Body of pancreas (tissue), 4 donors: ENCODE data around the gene CXADR. TPM values are rescaled to one million over a fixed set of nuclear protein-coding genes. Genes with fewer than 3 reads are reported as not detected.

Experiments used
- ATAC-seq: fragments of 150-250 bp; one replicate; pipeline ENCODE4 v1.9.1; 2016
- DNase-seq, 4 donors: peaks; one replicate each; pipeline ENCODE4 v3.0.0-alpha.2; 2019
- H3K27ac ChIP-seq, 4 donors: fragments of 200-600 bp; sonication (generic); 1 replicate in 3 of 4; 2 replicates in 1 of 4; pipeline versions ENCODE4 v1.5.1 to v1.6.1; 2016 to 2019; ENCODE audit warnings: mild to moderate bottlenecking in 1 of 4, mixed read lengths in 1 of 4, moderate library complexity in 1 of 4
- H3K27me3 ChIP-seq, 2 donors: fragments of 200-600 bp; sonication (generic); one replicate each; pipeline ENCODE4 v1.6.0; 2016; ENCODE audit warnings: mild to moderate bottlenecking in 1 of 2
- H3K36me3 ChIP-seq, 2 donors: fragments of 200-600 bp; sonication (generic); replicated peaks in 1 of 2; 2 replicates each; pipeline ENCODE4 v1.5.1; 2016; ENCODE audit warnings: low read depth in 2 of 2; ENCODE audit not compliant: insufficient read depth in 1 of 2
- H3K4me1 ChIP-seq: fragments of 200-600 bp; sonication (generic); one replicate; pipeline ENCODE4 v1.6.0; 2016
- H3K4me3 ChIP-seq, 2 donors: fragments of 200-600 bp; sonication (generic); 1 replicate in 1 of 2; 2 replicates in 1 of 2; pipeline ENCODE4 v1.5.1; 2016 to 2019
- H3K9me3 ChIP-seq, 3 donors: fragments of 200-600 bp; sonication (generic); 1 replicate in 2 of 3; 2 replicates in 1 of 3; pipeline ENCODE4 v1.5.1; 2016
- POLR2A ChIP-seq, 3 donors: fragments of 450-650 bp; IDR thresholded peaks; one replicate each; pipeline ENCODE4 v1.6.1; 2016; ENCODE audit warnings: antibody characterized with exemption in 3 of 3, mild to moderate bottlenecking in 2 of 3
- WGBS, 2 donors: methylation state at CpG; one replicate each; pipeline ENCODE4 v1.1.5; 2017; 5-methylcytosine and 5-hydroxymethylcytosine counted together
- intact Hi-C: fragments of 100-400 bp; cut with DNase I; formaldehyde crosslinking; loops from one replicate; pipeline ENCODE4 v1.15.1; 2023
- total RNA-seq, 2 donors: library from RNA; depleted of rRNA; stranded (reverse); fragments of >200 nt; gene quantifications; one replicate each; pipeline ENCODE4 v1.1.0, GENCODE V29; 2016
- TF ChIP-seq, protein P1 (sequence below), 7 experiments: fragments of 450-650 bp in 4 of 7; fragments of 200-600 bp in 3 of 7; sonication (generic) in 3 of 7; IDR thresholded peaks; one replicate each; pipeline ENCODE4 v1.5.1; 2016 to 2019; ENCODE audit warnings: antibody characterized with exemption in 7 of 7

The CXADR gene
- total RNA-seq, 2 donors from 2014 or later: 28.8 to 41.9 TPM

DNA sequence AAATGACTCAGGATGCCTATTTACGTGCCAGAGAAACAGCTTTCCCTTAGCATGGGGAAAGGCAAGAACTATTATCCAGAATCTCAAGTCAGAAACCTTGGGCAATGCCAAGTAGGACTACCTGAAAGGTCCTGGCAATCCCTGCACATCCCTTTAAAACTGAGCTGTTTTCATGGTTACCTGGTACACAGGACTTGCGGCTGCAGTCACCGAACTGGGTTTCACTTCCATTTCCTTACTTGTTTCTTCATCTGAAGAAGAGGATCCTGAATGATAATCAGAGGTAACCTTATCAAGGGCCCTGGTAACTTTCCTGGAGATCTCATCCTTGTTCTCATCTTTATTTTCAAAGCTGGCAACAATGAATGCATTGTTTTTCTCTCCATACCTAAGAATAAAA lies 85.6 kb downstream of the CXADR start:
- Histone ChIP-seq H3K36me3 (peaks cover 0 to 7% of the 10 kb centered on the region in 2 donors), H3K9me3 (no peaks in the 10 kb centered on the region), H3K27ac (no peak overlapping the region), H3K4me3 (no peak overlapping the region), H3K27me3 (no peaks in the 10 kb centered on the region), H3K4me1 (no peaks in the 10 kb centered on the region)
- WGBS, 2 donors: 84 to 91% methylated on average over 3 of the region's 3 CpGs
- no peak for TF ChIP-seq POLR2A (IDR thresholded peaks at IDR 0.05)
- TF ChIP-seq, protein P1, sequence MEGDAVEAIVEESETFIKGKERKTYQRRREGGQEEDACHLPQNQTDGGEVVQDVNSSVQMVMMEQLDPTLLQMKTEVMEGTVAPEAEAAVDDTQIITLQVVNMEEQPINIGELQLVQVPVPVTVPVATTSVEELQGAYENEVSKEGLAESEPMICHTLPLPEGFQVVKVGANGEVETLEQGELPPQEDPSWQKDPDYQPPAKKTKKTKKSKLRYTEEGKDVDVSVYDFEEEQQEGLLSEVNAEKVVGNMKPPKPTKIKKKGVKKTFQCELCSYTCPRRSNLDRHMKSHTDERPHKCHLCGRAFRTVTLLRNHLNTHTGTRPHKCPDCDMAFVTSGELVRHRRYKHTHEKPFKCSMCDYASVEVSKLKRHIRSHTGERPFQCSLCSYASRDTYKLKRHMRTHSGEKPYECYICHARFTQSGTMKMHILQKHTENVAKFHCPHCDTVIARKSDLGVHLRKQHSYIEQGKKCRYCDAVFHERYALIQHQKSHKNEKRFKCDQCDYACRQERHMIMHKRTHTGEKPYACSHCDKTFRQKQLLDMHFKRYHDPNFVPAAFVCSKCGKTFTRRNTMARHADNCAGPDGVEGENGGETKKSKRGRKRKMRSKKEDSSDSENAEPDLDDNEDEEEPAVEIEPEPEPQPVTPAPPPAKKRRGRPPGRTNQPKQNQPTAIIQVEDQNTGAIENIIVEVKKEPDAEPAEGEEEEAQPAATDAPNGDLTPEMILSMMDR (IDR thresholded peaks at IDR 0.05): no peak
- intact Hi-C loops: no loop called here
- ATAC-seq (no peak), DNase-seq (no peak)

- Histone ChIP-seq H3K4me3 (no peak overlapping the region), H3K27ac (no peak overlapping the region), H3K27me3 (no peaks in the 10 kb centered on the region), H3K4me1 (no peaks in the 10 kb centered on the region), H3K36me3 (peaks cover 0 to 2% of the 10 kb centered on the region in 2 donors), H3K9me3 (no peaks in the 10 kb centered on the region)
- intact Hi-C loops: no loop called here
- WGBS, 2 donors: 78 to 81% methylated on average over 3 of the region's 3 CpGs
- TF ChIP-seq POLR2A (IDR thresholded peaks at IDR 0.05): no peak
- DNase-seq (no peak), ATAC-seq (no peak)
Measured at GRCh38 chr21:17602874-17603273, 90.0 kb downstream of the CXADR start.

DNA sequence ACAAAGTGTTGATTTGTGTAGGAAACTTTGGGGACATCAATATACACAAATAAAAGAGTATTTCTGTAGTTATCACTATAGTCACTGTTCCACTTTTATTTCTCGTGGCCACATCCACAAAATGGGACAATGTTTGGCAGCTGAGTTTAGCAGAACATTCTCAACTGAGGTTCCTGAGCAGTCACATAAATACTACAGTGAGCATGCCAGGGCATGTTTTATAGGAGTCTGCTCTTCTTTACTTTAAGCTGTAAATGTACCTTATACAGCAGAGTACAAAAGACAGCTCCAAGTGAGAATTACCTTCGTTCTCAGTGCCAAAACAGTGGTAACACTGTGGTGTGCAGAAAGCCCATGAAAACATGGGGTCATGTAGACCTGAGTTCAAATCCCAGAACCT lies 94.8 kb downstream of the CXADR start:
- no peaks in the 10 kb centered on the region for H3K36me3 ChIP-seq
- TF ChIP-seq, protein P1 (IDR thresholded peaks at IDR 0.05): no peak
- TF ChIP-seq POLR2A (IDR thresholded peaks at IDR 0.05): no peak
- ATAC-seq: no peak
- H3K27ac ChIP-seq: no peak overlapping the region
- H3K4me1 ChIP-seq: peaks cover 10% of the 10 kb centered on the region
- no peaks in the 10 kb centered on the region for H3K9me3 ChIP-seq
- no peaks in the 10 kb centered on the region for H3K27me3 ChIP-seq
- no peak for DNase-seq
- H3K4me3 ChIP-seq: no peak overlapping the region
- intact Hi-C loops: no loop called here
- WGBS, 2 donors: 93 to 94% methylated on average over 2 of the region's 2 CpGs

DNA sequence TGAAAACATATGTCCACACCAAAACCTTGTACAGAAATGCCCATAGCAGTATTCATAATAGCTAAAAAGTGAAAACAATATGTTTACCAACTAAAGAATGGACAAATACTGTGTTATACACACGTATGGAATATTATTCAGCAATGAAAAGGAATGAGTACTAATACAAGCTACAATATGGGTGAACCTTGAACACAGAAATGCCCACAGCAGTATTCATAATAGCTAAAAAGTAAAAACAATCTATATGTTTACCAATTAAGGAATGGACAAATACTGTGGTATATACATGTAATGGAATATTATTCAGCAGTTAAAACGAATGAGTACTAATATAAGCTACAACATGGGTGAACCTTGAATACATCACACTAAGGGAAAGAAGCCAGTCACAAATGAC lies 96.8 kb downstream of the CXADR start:
- DNase-seq (no peak), ATAC-seq (no peak)
- no peaks in the 10 kb centered on the region for H3K9me3 ChIP-seq
- intact Hi-C loops: no loop called here
- H3K36me3 ChIP-seq: no peaks in the 10 kb centered on the region
- peaks cover 16% of the 10 kb centered on the region for H3K4me1 ChIP-seq
- WGBS, 2 donors: 86 to 94% methylated on average over 2 of the region's 2 CpGs
- H3K4me3 ChIP-seq: no peak overlapping the region
- no peaks in the 10 kb centered on the region for H3K27me3 ChIP-seq
- TF ChIP-seq, protein P1 (IDR thresholded peaks at IDR 0.05): no peak
- no peak for TF ChIP-seq POLR2A (IDR thresholded peaks at IDR 0.05)
- H3K27ac ChIP-seq: no peak overlapping the region

DNA sequence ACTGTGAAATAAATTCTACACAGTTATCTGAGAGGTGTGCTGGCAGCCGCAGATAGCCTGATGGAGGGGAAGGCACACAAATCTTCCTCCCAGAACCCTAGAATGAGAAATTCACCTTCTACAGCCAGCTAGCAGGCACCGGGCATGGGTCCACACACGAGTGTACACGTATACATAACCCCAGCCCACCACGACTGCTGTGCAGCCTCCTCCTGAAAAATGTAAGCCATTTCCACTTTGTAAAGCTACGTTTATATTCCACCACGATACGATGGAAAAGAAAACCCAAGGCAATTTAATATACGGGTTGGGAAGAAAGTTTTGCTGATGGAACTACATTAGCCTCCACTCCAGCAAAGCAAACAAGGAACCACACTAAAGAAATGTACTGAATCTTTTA lies 98.1 kb downstream of the CXADR start:
- Histone ChIP-seq H3K27ac (peak overlapping the region; percentile 76 to 92 (median 81)), H3K9me3 (no peaks in the 10 kb centered on the region), H3K27me3 (no peaks in the 10 kb centered on the region), H3K4me3 (no peak overlapping the region), H3K36me3 (no peaks in the 10 kb centered on the region), H3K4me1 (peaks cover 16% of the 10 kb centered on the region)
- no peak for TF ChIP-seq POLR2A (IDR thresholded peaks at IDR 0.05)
- TF ChIP-seq, protein P1 (IDR thresholded peaks at IDR 0.05): no peak
- intact Hi-C loops: no loop called here
- peak in 3 of 4 donors; percentile 3 to 33 (median 18) for DNase-seq
- 23 to 25% methylated on average over 9 of the region's 9 CpGs for WGBS, 2 donors
- no peak for ATAC-seq
